Measurements from ENCODE around the gene C20orf173. TPM values are rescaled to one million over a fixed set of nuclear protein-coding genes. Genes with fewer than 3 reads are reported as not detected.

C20orf173 gene
- total RNA-seq, 1 experiment from 2014 or later, result not detected

GRCh38 chr20:35506872-35507638 lies 22.4 kb downstream of the C20orf173 start:
- H3K4me3 ChIP-seq (ENCODE audit: insufficient read depth, low read depth, low read length), result no peak overlapping the region
- DNase-seq, result no peak
- peaks cover 62% of the 10 kb centered on the region for H3K36me3 ChIP-seq (replicated peaks; ENCODE audit: control insufficient read depth, insufficient read depth, low read length)
- H3K27me3 ChIP-seq (ENCODE audit: control insufficient read depth, insufficient read depth, low read length), result no peaks in the 10 kb centered on the region

GRCh38 chr20:35506179-35506578 lies 23.3 kb downstream of the C20orf173 start:
- Histone ChIP-seq H3K4me3 (ENCODE audit: insufficient read depth, low read depth, low read length) (no peak overlapping the region), H3K36me3 (replicated peaks; ENCODE audit: control insufficient read depth, insufficient read depth, low read length) (peaks cover 61% of the 10 kb centered on the region), H3K27me3 (ENCODE audit: control insufficient read depth, insufficient read depth, low read length) (no peaks in the 10 kb centered on the region)
- no peak for DNase-seq

DNA sequence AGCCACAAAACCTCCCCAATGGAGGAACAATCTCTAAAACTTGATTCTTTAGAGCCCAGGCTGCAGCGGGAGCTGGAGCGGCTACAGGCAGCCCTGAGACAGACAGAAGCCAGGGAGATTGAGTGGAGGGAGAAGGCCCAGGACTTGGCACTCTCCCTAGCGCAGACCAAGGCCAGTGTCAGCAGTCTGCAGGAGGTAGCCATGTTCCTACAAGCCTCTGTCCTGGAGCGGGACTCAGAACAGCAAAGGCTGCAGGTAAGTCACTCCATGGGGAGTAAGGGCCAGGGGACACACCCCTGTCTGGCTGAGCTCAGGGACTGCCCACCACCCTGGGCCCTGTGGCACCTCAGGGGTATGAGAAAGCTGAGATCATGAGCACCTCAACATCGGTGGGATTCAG lies 24.7 kb downstream of the C20orf173 start:
- no peak for DNase-seq
- peaks cover 54% of the 10 kb centered on the region for H3K36me3 ChIP-seq (replicated peaks; ENCODE audit: control insufficient read depth, insufficient read depth, low read length)
- H3K4me3 ChIP-seq (ENCODE audit: insufficient read depth, low read depth, low read length), result no peak overlapping the region

GRCh38 chr20:35503841-35504561 lies 25.5 kb downstream of the C20orf173 start:
- H3K4me3 ChIP-seq (ENCODE audit: insufficient read depth, low read depth, low read length), result no peak overlapping the region
- no peak for DNase-seq
- H3K36me3 ChIP-seq (replicated peaks; ENCODE audit: control insufficient read depth, insufficient read depth, low read length), result peaks cover 54% of the 10 kb centered on the region
- no peaks in the 10 kb centered on the region for H3K27me3 ChIP-seq (ENCODE audit: control insufficient read depth, insufficient read depth, low read length)

More for the DNA sequence above, 24.7 kb downstream of the C20orf173 start:
- H3K27me3 ChIP-seq (ENCODE audit: control insufficient read depth, insufficient read depth, low read length), result no peaks in the 10 kb centered on the region

DNA sequence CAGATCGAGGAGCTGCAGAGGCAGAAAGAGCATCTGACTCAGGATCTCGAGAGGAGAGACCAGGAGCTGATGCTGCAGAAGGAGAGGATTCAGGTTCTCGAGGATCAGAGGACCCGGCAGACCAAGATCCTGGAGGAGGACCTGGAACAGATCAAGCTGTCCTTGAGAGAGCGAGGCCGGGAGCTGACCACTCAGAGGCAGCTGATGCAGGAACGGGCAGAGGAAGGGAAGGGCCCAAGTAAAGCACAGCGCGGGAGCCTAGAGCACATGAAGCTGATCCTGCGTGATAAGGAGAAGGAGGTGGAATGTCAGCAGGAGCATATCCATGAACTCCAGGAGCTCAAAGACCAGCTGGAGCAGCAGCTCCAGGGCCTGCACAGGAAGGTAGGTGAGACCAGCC lies 26.2 kb downstream of the C20orf173 start:
- peaks cover 56% of the 10 kb centered on the region for H3K36me3 ChIP-seq (replicated peaks; ENCODE audit: control insufficient read depth, insufficient read depth, low read length)
- no peak for DNase-seq
- no peaks in the 10 kb centered on the region for H3K27me3 ChIP-seq (ENCODE audit: control insufficient read depth, insufficient read depth, low read length)
- H3K4me3 ChIP-seq (ENCODE audit: insufficient read depth, low read depth, low read length), result no peak overlapping the region

DNA sequence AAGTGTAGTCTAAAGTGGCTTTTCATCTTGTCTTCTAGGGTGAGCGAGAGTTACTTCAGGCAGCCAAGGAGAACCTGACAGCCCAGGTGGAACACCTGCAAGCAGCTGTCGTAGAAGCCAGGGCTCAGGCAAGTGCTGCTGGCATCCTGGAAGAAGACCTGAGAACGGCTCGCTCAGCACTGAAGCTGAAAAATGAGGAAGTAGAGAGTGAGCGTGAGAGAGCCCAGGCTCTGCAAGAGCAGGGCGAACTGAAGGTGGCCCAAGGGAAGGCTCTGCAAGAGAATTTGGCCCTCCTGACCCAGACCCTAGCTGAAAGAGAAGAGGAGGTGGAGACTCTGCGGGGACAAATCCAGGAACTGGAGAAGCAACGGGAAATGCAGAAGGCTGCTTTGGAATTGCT lies 27.1 kb downstream of the C20orf173 start:
- Histone ChIP-seq H3K4me3 (ENCODE audit: insufficient read depth, low read depth, low read length) (no peak overlapping the region), H3K36me3 (replicated peaks; ENCODE audit: control insufficient read depth, insufficient read depth, low read length) (peaks cover 60% of the 10 kb centered on the region), H3K27me3 (ENCODE audit: control insufficient read depth, insufficient read depth, low read length) (no peaks in the 10 kb centered on the region)
- no peak for DNase-seq

DNA sequence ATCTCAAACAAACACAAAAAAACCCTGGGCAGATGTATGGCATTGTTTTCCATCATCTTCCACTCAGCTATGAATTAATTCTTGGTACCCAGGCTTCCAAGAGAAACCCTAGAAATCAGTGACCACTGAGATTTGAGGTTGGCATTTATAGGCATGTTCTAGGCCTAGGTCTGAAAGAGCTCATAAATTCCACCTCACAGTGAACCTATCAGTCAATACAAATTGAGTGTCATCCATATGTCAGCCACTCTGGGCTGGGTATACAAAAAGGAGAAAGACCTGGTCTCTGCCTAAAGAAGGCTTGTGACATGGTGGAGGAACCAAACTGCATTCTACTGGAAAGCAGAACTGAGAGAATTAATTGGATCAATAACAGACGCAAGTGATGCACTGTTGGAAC lies 30.2 kb downstream of the C20orf173 start:
- peaks cover 65% of the 10 kb centered on the region for H3K36me3 ChIP-seq (replicated peaks; ENCODE audit: control insufficient read depth, insufficient read depth, low read length)
- no peak for DNase-seq
- no peak overlapping the region for H3K4me3 ChIP-seq (ENCODE audit: insufficient read depth, low read depth, low read length)
- no peaks in the 10 kb centered on the region for H3K27me3 ChIP-seq (ENCODE audit: control insufficient read depth, insufficient read depth, low read length)

- H3K27me3 ChIP-seq (ENCODE audit: control insufficient read depth, insufficient read depth, low read length), result no peaks in the 10 kb centered on the region
- no peak for DNase-seq
- peaks cover 61% of the 10 kb centered on the region for H3K36me3 ChIP-seq (replicated peaks; ENCODE audit: control insufficient read depth, insufficient read depth, low read length)
- H3K4me3 ChIP-seq (ENCODE audit: insufficient read depth, low read depth, low read length), result no peak overlapping the region
Measured at GRCh38 chr20:35497780-35498189, 31.7 kb downstream of the C20orf173 start.

GRCh38 chr20:35497320-35497719 lies 32.1 kb downstream of the C20orf173 start:
- peaks cover 59% of the 10 kb centered on the region for H3K36me3 ChIP-seq (replicated peaks; ENCODE audit: control insufficient read depth, insufficient read depth, low read length)

DNA sequence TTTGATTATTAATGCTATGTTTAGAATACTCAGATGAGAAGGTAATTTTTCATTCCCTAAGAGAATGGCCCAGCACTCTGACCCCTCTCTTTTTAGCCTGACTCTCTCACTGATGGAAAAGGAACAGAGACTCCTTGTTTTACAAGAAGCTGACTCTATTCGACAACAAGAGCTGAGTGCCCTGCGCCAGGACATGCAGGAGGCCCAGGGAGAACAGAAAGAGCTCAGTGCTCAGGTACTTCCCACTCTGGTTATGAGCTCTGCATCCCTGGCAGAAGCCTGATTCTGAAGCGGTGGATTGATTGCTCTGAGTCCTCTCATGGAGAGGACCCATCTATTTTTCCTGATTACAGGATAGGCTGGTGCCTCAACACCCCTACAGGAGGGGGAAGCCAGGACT lies 33.0 kb downstream of the C20orf173 start:
- Histone ChIP-seq H3K4me3 (ENCODE audit: insufficient read depth, low read depth, low read length) (no peak overlapping the region), H3K27me3 (ENCODE audit: control insufficient read depth, insufficient read depth, low read length) (no peaks in the 10 kb centered on the region), H3K36me3 (replicated peaks; ENCODE audit: control insufficient read depth, insufficient read depth, low read length) (peaks cover 57% of the 10 kb centered on the region)
- DNase-seq, result no peak

More at GRCh38 chr20:35497320-35497719, 32.1 kb downstream of the C20orf173 start:
- Histone ChIP-seq H3K4me3 (ENCODE audit: insufficient read depth, low read depth, low read length) (no peak overlapping the region), H3K27me3 (ENCODE audit: control insufficient read depth, insufficient read depth, low read length) (no peaks in the 10 kb centered on the region)
- no peak for DNase-seq

GRCh38 chr20:35492352-35492751 lies 37.1 kb downstream of the C20orf173 start:
- peaks cover 45% of the 10 kb centered on the region for H3K36me3 ChIP-seq (replicated peaks; ENCODE audit: control insufficient read depth, insufficient read depth, low read length)
- no peak for DNase-seq
- no peaks in the 10 kb centered on the region for H3K27me3 ChIP-seq (ENCODE audit: control insufficient read depth, insufficient read depth, low read length)
- no peak overlapping the region for H3K4me3 ChIP-seq (ENCODE audit: insufficient read depth, low read depth, low read length)

DNA sequence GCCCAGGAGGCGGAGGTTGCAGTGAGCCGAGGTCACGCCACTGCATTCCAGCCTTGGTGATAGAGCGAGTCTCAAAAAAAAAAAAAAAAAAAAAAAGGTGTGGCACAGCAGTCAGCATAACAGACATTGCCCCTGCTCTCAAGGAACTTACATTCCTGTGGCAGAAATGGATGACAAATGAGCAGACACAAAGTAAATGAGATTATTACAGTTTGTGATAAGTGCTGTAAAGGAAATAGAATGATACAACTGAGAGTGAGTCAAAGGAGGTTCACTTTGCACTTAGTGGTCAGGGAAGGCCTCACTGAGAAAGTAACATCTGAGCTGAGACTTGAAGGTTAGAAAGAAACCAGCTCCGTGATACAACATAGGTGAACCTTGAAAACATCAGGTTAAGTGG lies 37.6 kb downstream of the C20orf173 start:
- H3K27me3 ChIP-seq (ENCODE audit: control insufficient read depth, insufficient read depth, low read length), result no peaks in the 10 kb centered on the region
- no peak overlapping the region for H3K4me3 ChIP-seq (ENCODE audit: insufficient read depth, low read depth, low read length)
- H3K36me3 ChIP-seq (replicated peaks; ENCODE audit: control insufficient read depth, insufficient read depth, low read length), result peaks cover 44% of the 10 kb centered on the region
- no peak for DNase-seq

- no peak for DNase-seq
- Histone ChIP-seq H3K4me3 (ENCODE audit: insufficient read depth, low read depth, low read length) (no peak overlapping the region), H3K27me3 (ENCODE audit: control insufficient read depth, insufficient read depth, low read length) (no peaks in the 10 kb centered on the region), H3K36me3 (replicated peaks; ENCODE audit: control insufficient read depth, insufficient read depth, low read length) (peaks cover 39% of the 10 kb centered on the region)
Measured at GRCh38 chr20:35490736-35491181, 38.7 kb downstream of the C20orf173 start.

- H3K36me3 ChIP-seq (replicated peaks; ENCODE audit: control insufficient read depth, insufficient read depth, low read length), result peaks cover 35% of the 10 kb centered on the region
- H3K27me3 ChIP-seq (ENCODE audit: control insufficient read depth, insufficient read depth, low read length), result no peaks in the 10 kb centered on the region
- DNase-seq, result no peak
- H3K4me3 ChIP-seq (ENCODE audit: insufficient read depth, low read depth, low read length), result no peak overlapping the region
Measured at GRCh38 chr20:35489717-35490116, 39.7 kb downstream of the C20orf173 start.

GRCh38 chr20:35487479-35487878 lies 42.0 kb downstream of the C20orf173 start:
- no peak for DNase-seq
- H3K4me3 ChIP-seq (ENCODE audit: insufficient read depth, low read depth, low read length), result no peak overlapping the region
- H3K27me3 ChIP-seq (ENCODE audit: control insufficient read depth, insufficient read depth, low read length), result no peaks in the 10 kb centered on the region
- peaks cover 22% of the 10 kb centered on the region for H3K36me3 ChIP-seq (replicated peaks; ENCODE audit: control insufficient read depth, insufficient read depth, low read length)

Data from H7 (cell line).